ENCODE results near the gene CRYGD.
"Not testable (repeated sequence)": the region's sequence is repeated elsewhere in the genome, so short reads cannot be mapped to it uniquely, and the experiment has no call there.

CRYGD gene

GRCh38 chr2:208124013-208124715, at the start of gene CRYGD:
CRYGD (minus strand) TSS chr2:208124524; CDS start chr2:208124473, 51 bp downstream.
- not testable (repeated sequence) for H3K4me3 ChIP-seq (ENCODE audit: low read depth, low read length); DNase-seq (ENCODE audit: low read depth)

GRCh38 chr2:208172125-208172524, 47.8 kb upstream of the CRYGD start:
- H3K4me3 ChIP-seq (ENCODE audit: low read depth, low read length): no peak overlapping the region
- no peak for TF ChIP-seq CTCF (conservative IDR thresholded peaks at IDR 0.05; ENCODE audit: low read depth, low read length)
- no peak for DNase-seq (ENCODE audit: low read depth)

- no peak for DNase-seq (ENCODE audit: low read depth)
- TF ChIP-seq CTCF (conservative IDR thresholded peaks at IDR 0.05; ENCODE audit: low read depth, low read length): no peak
- H3K4me3 ChIP-seq (ENCODE audit: low read depth, low read length): no peak overlapping the region
Measured at GRCh38 chr2:208164951-208165755, 40.8 kb upstream of the CRYGD start.

GRCh38 chr2:208163489-208163888, 39.2 kb upstream of the CRYGD start, which contains the start of gene CRYGA:
CRYGA (minus strand) TSS chr2:208163589; CDS start chr2:208163556, 33 bp downstream.
- H3K4me3 ChIP-seq (ENCODE audit: low read depth, low read length): no peak within 1 kb of the TSS
- TF ChIP-seq CTCF (conservative IDR thresholded peaks at IDR 0.05; ENCODE audit: low read depth, low read length): no peak
- no peak for DNase-seq (ENCODE audit: low read depth)

GRCh38 chr2:208156439-208156838, 32.1 kb upstream of the CRYGD start:
- TF ChIP-seq CTCF (conservative IDR thresholded peaks at IDR 0.05; ENCODE audit: low read depth, low read length): no peak
- no peak overlapping the region for H3K4me3 ChIP-seq (ENCODE audit: low read depth, low read length)
- DNase-seq (ENCODE audit: low read depth): no peak

- H3K4me3 ChIP-seq (ENCODE audit: low read depth, low read length): no peak overlapping the region
- TF ChIP-seq CTCF (conservative IDR thresholded peaks at IDR 0.05; ENCODE audit: low read depth, low read length): no peak
- no peak for DNase-seq (ENCODE audit: low read depth)
Measured at GRCh38 chr2:208153156-208153555, 28.8 kb upstream of the CRYGD start.

- TF ChIP-seq CTCF (conservative IDR thresholded peaks at IDR 0.05; ENCODE audit: low read depth, low read length): no peak
Measured at GRCh38 chr2:208150956-208151355, 26.6 kb upstream of the CRYGD start.

More at GRCh38 chr2:208150956-208151355, 26.6 kb upstream of the CRYGD start:
- DNase-seq (ENCODE audit: low read depth): no peak
- H3K4me3 ChIP-seq (ENCODE audit: low read depth, low read length): no peak overlapping the region
